H9 (cell line): ENCODE measurements around the gene RFFL. TPM values are rescaled to one million over a fixed set of nuclear protein-coding genes. Genes with fewer than 3 reads are reported as not detected.

Experiments used
- DNase-seq: peaks from one replicate; pipeline ENCODE4 v3.0.0-alpha.2; 2017
- H2AFZ ChIP-seq: one replicate; pipeline ENCODE4 v1.6.1; 2013; ENCODE audit warnings: mild to moderate bottlenecking, low read length, control low read depth, moderate library complexity
- H2AK5ac ChIP-seq: 2 replicates; pipeline ENCODE4 v1.6.1; 2013; ENCODE audit warnings: low read length, control low read depth, mixed read lengths; ENCODE audit not compliant: insufficient read length
- H2BK120ac ChIP-seq: one replicate; pipeline ENCODE4 v1.6.1; 2013; ENCODE audit warnings: low read depth, mild to moderate bottlenecking, low read length, control low read depth, inconsistent platforms; ENCODE audit not compliant: poor library complexity, severe bottlenecking
- H2BK12ac ChIP-seq: 2 replicates; pipeline ENCODE4 v1.6.1; 2013; ENCODE audit warnings: low read length, control low read depth, mixed read lengths, low read depth; ENCODE audit not compliant: insufficient read length
- H2BK15ac ChIP-seq: 2 replicates; pipeline ENCODE4 v1.6.1; 2013; ENCODE audit warnings: low read depth, low read length, control low read depth
- H2BK20ac ChIP-seq: one replicate; pipeline ENCODE4 v1.6.1; 2013; ENCODE audit warnings: low read depth, mild to moderate bottlenecking, low read length, control low read depth, inconsistent platforms; ENCODE audit not compliant: poor library complexity, severe bottlenecking
- H2BK5ac ChIP-seq: 2 replicates; pipeline ENCODE4 v1.6.1; 2013; ENCODE audit warnings: low read length, control low read depth, mixed read lengths; ENCODE audit not compliant: insufficient read length
- H3K14ac ChIP-seq: 2 replicates; pipeline ENCODE4 v1.6.1; 2013; ENCODE audit warnings: low read length, control low read depth; ENCODE audit not compliant: insufficient read depth
- H3K18ac ChIP-seq: 2 replicates; pipeline ENCODE4 v1.6.1; 2013; ENCODE audit warnings: low read depth, mild to moderate bottlenecking, mixed read lengths, low read length, control low read depth; ENCODE audit not compliant: insufficient read length
- H3K23ac ChIP-seq: 2 replicates; pipeline ENCODE4 v1.6.1; 2013; ENCODE audit warnings: low read length, control low read depth, mixed read lengths, low read depth; ENCODE audit not compliant: insufficient read length
- H3K23me2 ChIP-seq: 2 replicates; pipeline ENCODE4 v1.6.1; 2013; ENCODE audit warnings: low read depth, mild to moderate bottlenecking, mixed read lengths, low read length, control low read depth; ENCODE audit not compliant: insufficient read length, poor library complexity, severe bottlenecking
- H3K27ac ChIP-seq: 2 replicates; pipeline ENCODE4 v1.5.1; 2013; ENCODE audit warnings: low read length, control low read depth, mixed read lengths, low read depth; ENCODE audit not compliant: insufficient read length
- H3K27me3 ChIP-seq: 2 replicates; pipeline ENCODE4 v1.6.1; 2013; ENCODE audit warnings: low read length, control low read depth, inconsistent platforms; ENCODE audit not compliant: insufficient read depth
- H3K4ac ChIP-seq: 2 replicates; pipeline ENCODE4 v1.6.1; 2013; ENCODE audit warnings: low read depth, mild to moderate bottlenecking, control low read depth, inconsistent platforms, low read length, moderate library complexity
- H3K4me1 ChIP-seq: 2 replicates; pipeline ENCODE4 v1.6.1; 2013; ENCODE audit warnings: low read length, control low read depth, inconsistent platforms; ENCODE audit not compliant: insufficient read depth
- H3K4me2 ChIP-seq: 2 replicates; pipeline ENCODE4 v1.6.1; 2013; ENCODE audit warnings: low read length, control low read depth, mixed read lengths; ENCODE audit not compliant: insufficient read length, insufficient read depth
- H3K56ac ChIP-seq: 2 replicates; pipeline ENCODE4 v1.6.1; 2013; ENCODE audit warnings: low read depth, mild to moderate bottlenecking, mixed read lengths, low read length, control low read depth; ENCODE audit not compliant: insufficient read length
- H3K79me1 ChIP-seq: 2 replicates; pipeline ENCODE4 v1.6.1; 2013; ENCODE audit warnings: low read depth, mild to moderate bottlenecking, moderate library complexity, low read length, control low read depth, inconsistent platforms; ENCODE audit not compliant: insufficient read depth, poor library complexity, severe bottlenecking
- H3K79me2 ChIP-seq: 2 replicates; pipeline ENCODE4 v1.6.1; 2013; ENCODE audit warnings: low read length, control low read depth, inconsistent platforms; ENCODE audit not compliant: insufficient read depth
- H3K9ac ChIP-seq: 2 replicates; pipeline ENCODE4 v1.6.1; 2013; ENCODE audit warnings: low read length, control low read depth, mixed read lengths; ENCODE audit not compliant: insufficient read length; ENCODE audit errors: extremely low read depth
- H3K9me3 ChIP-seq: one replicate; pipeline ENCODE4 v1.6.1; 2013; ENCODE audit warnings: low read depth, low read length, inconsistent platforms; ENCODE audit not compliant: control insufficient read depth
- H3T11ph ChIP-seq: one replicate; pipeline ENCODE4 v1.6.1; 2013; ENCODE audit warnings: mild to moderate bottlenecking, low read length, control low read depth, inconsistent platforms
- H4K20me1 ChIP-seq: one replicate; pipeline ENCODE4 v1.6.1; 2013; ENCODE audit not compliant: control insufficient read depth, insufficient read length, insufficient read depth
- H4K5ac ChIP-seq: 2 replicates; pipeline ENCODE4 v1.6.1; 2013; ENCODE audit warnings: low read depth, mild to moderate bottlenecking, mixed read lengths, low read length, control low read depth; ENCODE audit not compliant: insufficient read length
- H4K8ac ChIP-seq: replicated peaks from 2 replicates; pipeline ENCODE4 v1.6.1; 2013; ENCODE audit warnings: low read length, control low read depth, mixed read lengths, low read depth; ENCODE audit not compliant: insufficient read length
- H4K91ac ChIP-seq: 2 replicates; pipeline ENCODE4 v1.6.1; 2013; ENCODE audit warnings: low read depth, mild to moderate bottlenecking, moderate library complexity, mixed read lengths, low read length, control low read depth; ENCODE audit not compliant: insufficient read length
- H3K27ac Mint-ChIP-seq, 3 experiments: 2 replicates in 2 of 3; 3 replicates in 1 of 3; pipeline ENCODE4 v1.8.0; 2020 to 2021; ENCODE audit warnings: mixed read lengths in 3 of 3, mild to moderate bottlenecking in 1 of 3, moderate library complexity in 1 of 3
- H3K27me3 Mint-ChIP-seq: 2 replicates; pipeline ENCODE4 v1.8.0; 2021; ENCODE audit warnings: low read depth, mild to moderate bottlenecking, moderate library complexity, mixed read lengths
- H3K36me3 Mint-ChIP-seq, 3 experiments: 2 replicates in 2 of 3; 3 replicates in 1 of 3; pipeline ENCODE4 v1.8.0; 2020 to 2021; ENCODE audit warnings: low read depth in 3 of 3, mixed read lengths in 3 of 3; ENCODE audit not compliant: insufficient read depth in 1 of 3
- H3K4me1 Mint-ChIP-seq, 2 experiments: 2 replicates each; pipeline ENCODE4 v1.8.0; 2020; ENCODE audit warnings: mixed read lengths in 2 of 2
- H3K4me3 Mint-ChIP-seq, 2 experiments: 2 replicates in 1 of 2; 3 replicates in 1 of 2; pipeline ENCODE4 v1.8.0; 2020 to 2021; ENCODE audit warnings: mild to moderate bottlenecking in 2 of 2, mixed read lengths in 2 of 2, moderate library complexity in 1 of 2
- H3K9me3 Mint-ChIP-seq, 2 experiments: 2 replicates in 1 of 2; 3 replicates in 1 of 2; pipeline ENCODE4 v1.8.0; 2020; ENCODE audit warnings: mild to moderate bottlenecking in 2 of 2, mixed read lengths in 2 of 2, moderate library complexity in 1 of 2
- WGBS: extraction: QIAGEN DNeasy Blood & Tissue Kit; methylation state at CpG from one replicate; pipeline ENCODE4 v1.1.7; 2013; ENCODE audit warnings: missing lambda C conversion rate, low lambda C conversion rate, mixed read lengths; ENCODE audit not compliant: insufficient read length; ENCODE audit errors: extremely low coverage; 5-methylcytosine and 5-hydroxymethylcytosine counted together
- total RNA-seq: library from RNA; stranded (reverse); gene quantifications from 2 replicates; pipeline ENCODE4 v1.2.1, GENCODE V29; 2021
- TF ChIP-seq, protein P1 (sequence below): fragments of 200-600 bp; sonication (generic); conservative IDR thresholded peaks from 3 replicates; pipeline ENCODE4 v1.8.0; 2021; ENCODE audit warnings: antibody characterized with exemption, mild to moderate bottlenecking

RFFL gene
- total RNA-seq, 1 experiment from 2014 or later: 21.1 TPM

DNA sequence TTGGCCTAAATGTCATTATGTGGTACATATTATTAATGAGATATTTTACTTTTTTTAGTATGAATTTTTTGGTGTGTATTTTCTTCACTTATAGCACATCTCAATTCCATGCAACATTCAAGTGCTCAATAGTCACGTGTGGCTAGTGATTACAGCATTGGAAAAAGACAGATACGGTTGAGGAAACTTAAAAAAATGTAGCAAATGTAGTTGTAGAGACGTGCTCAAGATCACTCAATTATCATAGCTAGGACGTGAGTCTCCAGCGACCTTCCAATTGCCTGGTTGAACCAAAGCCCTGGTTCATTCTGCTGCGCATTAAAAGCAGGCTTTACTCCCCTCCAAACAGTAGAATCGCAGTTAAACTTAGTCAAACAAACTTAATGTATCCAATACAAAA lies 84.4 kb downstream of the RFFL start:
- peaks cover 8 to 21% (median 14%) of the 10 kb centered on the region in 3 experiments; a peak in 5 of 7 replicates for H3K36me3 Mint-ChIP-seq
- H3K18ac ChIP-seq: no peak overlapping the region

More for the DNA sequence above, 84.4 kb downstream of the RFFL start:
- H3K27ac ChIP-seq: no peak overlapping the region
- WGBS: no CpG with 5 or more reads among the region's 7 CpGs
- DNase-seq: no peak
- TF ChIP-seq, protein P1, sequence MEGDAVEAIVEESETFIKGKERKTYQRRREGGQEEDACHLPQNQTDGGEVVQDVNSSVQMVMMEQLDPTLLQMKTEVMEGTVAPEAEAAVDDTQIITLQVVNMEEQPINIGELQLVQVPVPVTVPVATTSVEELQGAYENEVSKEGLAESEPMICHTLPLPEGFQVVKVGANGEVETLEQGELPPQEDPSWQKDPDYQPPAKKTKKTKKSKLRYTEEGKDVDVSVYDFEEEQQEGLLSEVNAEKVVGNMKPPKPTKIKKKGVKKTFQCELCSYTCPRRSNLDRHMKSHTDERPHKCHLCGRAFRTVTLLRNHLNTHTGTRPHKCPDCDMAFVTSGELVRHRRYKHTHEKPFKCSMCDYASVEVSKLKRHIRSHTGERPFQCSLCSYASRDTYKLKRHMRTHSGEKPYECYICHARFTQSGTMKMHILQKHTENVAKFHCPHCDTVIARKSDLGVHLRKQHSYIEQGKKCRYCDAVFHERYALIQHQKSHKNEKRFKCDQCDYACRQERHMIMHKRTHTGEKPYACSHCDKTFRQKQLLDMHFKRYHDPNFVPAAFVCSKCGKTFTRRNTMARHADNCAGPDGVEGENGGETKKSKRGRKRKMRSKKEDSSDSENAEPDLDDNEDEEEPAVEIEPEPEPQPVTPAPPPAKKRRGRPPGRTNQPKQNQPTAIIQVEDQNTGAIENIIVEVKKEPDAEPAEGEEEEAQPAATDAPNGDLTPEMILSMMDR: no peak
- H3K23me2 ChIP-seq: no peaks in the 10 kb centered on the region
- peaks cover 18% of the 10 kb centered on the region for H3K79me1 ChIP-seq
- H3K14ac ChIP-seq: no peak overlapping the region
- H2AFZ ChIP-seq: no peak overlapping the region
- no peak overlapping the region for H3K23ac ChIP-seq
- no peak overlapping the region for H4K5ac ChIP-seq
- peak overlapping the region; percentile 90 to 93; a peak in 4 of 5 replicates for H3K4me3 Mint-ChIP-seq
- H3K4me1 Mint-ChIP-seq: peaks cover 26 to 35% of the 10 kb centered on the region in 2 experiments
- H3K27me3 ChIP-seq: no peaks in the 10 kb centered on the region
- H4K20me1 ChIP-seq: no peaks in the 10 kb centered on the region
- H3K4me1 ChIP-seq: no peaks in the 10 kb centered on the region
- no peak overlapping the region for H3K27ac Mint-ChIP-seq
- H3K56ac ChIP-seq: no peak overlapping the region
- H4K8ac ChIP-seq: no peak overlapping the region
- no peak overlapping the region for H2BK120ac ChIP-seq
- H4K91ac ChIP-seq: no peak overlapping the region
- no peak overlapping the region for H2AK5ac ChIP-seq
- no peak overlapping the region for H2BK12ac ChIP-seq
- H3K9me3 ChIP-seq: no peaks in the 10 kb centered on the region
- no peak overlapping the region for H2BK15ac ChIP-seq
- no peak overlapping the region for H3K4ac ChIP-seq
- no peak overlapping the region for H3K4me2 ChIP-seq
- no peak overlapping the region for H2BK5ac ChIP-seq
- H2BK20ac ChIP-seq: no peak overlapping the region
- H3K79me2 ChIP-seq: peaks cover 10% of the 10 kb centered on the region
- no peaks in the 10 kb centered on the region; the same call in none of the 2 replicates for H3K27me3 Mint-ChIP-seq
- H3K9ac ChIP-seq: no peak overlapping the region
- no peak overlapping the region for H3T11ph ChIP-seq
- no peaks in the 10 kb centered on the region; a peak in 1 of 5 replicates for H3K9me3 Mint-ChIP-seq
